ENCODE measurements around the gene ATP5MC2. TPM values are rescaled to one million over a fixed set of nuclear protein-coding genes. Genes with fewer than 3 reads are reported as not detected.
"Not testable (repeated sequence)": the region's sequence is repeated elsewhere in the genome, so short reads cannot be mapped to it uniquely, and the experiment has no call there.

ATP5MC2 gene
- polyA plus RNA-seq (2012; ENCODE audit: missing spikeins) = 687 TPM

DNA sequence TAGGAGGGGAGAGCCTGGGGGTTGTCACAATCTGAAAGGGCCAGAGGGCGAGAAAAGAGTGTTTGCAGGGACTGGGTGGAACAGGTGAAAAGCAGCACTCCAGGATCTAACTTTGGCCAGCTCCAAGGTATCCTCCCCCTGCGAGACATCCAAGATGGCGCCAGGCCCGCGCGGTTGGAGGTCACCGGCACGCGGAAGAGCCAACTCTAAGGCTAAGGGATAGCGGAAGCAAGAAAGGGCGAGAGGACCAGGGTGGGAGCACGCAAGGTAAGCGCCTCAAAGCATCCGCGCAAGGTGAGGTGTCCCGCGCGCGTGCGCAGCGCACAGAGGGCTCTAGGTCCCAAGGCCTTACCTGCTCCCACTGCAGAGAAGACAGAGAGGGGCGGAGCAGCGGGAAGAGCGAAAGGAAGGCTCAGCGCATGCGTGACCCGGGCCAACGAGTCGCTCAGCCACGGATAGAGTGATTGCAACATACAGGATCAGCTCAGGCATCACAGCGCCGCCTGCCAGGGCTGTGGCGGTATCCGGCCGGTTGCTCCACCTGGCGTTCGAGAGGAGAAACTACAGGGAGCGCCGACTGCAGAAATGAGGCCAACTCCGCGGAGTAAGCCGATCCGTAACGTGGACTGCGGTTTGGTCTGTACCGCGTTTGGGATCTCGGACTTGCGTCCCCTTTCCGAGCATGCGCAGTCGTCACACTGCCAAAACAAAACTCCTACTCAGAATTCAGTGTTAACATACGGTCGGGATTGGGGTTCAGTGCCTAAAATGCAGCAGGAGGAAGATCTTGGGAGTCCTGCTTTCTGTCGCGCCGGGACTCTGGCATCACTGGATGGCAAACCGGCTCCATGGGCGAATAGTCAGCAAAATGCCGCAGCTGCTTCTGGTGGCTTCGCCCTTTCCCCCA, at the start of gene ATP5MC2:
ATP5MC2 (minus strand) TSS at position 383 of the 907 bp plus-strand sequence. CDS start 3,469 bp downstream, outside the sequence.
- FAIRE-seq = peak; percentile 98
- DNase-seq (ENCODE audit: insufficient read length) = peak; percentile 91
- TF ChIP-seq POLR2AphosphoS5 (IDR thresholded peaks at IDR 0.05; ENCODE audit: low read depth, low read length) (peak; percentile 97), POLR2A (IDR thresholded peaks at IDR 0.05; ENCODE audit: low read depth, low read length) (peak; percentile 96), TAF1 (IDR thresholded peaks at IDR 0.05; ENCODE audit: borderline replicate concordance, low read depth, low read length) (peak; percentile 97)

GRCh38 chr12:53722450-53723041, 46.7 kb upstream of the ATP5MC2 start:
- no peak for DNase-seq (ENCODE audit: insufficient read length)
- no peak for FAIRE-seq
- TF ChIP-seq TAF1 (IDR thresholded peaks at IDR 0.05; ENCODE audit: borderline replicate concordance, low read depth, low read length) = no peak
- no peak for TF ChIP-seq POLR2A (IDR thresholded peaks at IDR 0.05; ENCODE audit: low read depth, low read length)
- no peak for TF ChIP-seq POLR2AphosphoS5 (IDR thresholded peaks at IDR 0.05; ENCODE audit: low read depth, low read length)

DNA sequence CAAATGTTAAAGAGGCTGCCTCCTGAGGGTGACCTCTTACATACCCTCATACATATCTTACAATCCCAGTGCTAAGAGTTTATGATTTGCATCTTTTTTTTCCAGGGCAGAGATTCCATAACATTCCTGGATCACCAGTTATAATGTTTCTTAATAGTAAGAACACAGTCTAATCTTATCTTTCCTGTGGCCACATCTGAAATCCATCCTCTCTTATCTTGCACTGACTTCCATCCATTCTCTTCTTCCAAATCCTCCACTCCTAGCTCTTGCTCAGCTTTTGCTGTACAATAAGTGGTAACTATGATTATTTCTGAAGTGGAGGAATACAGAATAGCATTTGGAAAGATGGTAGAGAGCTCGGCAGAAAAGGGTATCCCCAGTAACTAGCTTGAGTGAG, 45.1 kb upstream of the ATP5MC2 start:
- FAIRE-seq (no peak), DNase-seq (ENCODE audit: insufficient read length) (no peak)
- TF ChIP-seq TAF1 (IDR thresholded peaks at IDR 0.05; ENCODE audit: borderline replicate concordance, low read depth, low read length) = no peak
- TF ChIP-seq POLR2AphosphoS5 (IDR thresholded peaks at IDR 0.05; ENCODE audit: low read depth, low read length) = no peak
- no peak for TF ChIP-seq POLR2A (IDR thresholded peaks at IDR 0.05; ENCODE audit: low read depth, low read length)

GRCh38 chr12:53719649-53720048, 43.8 kb upstream of the ATP5MC2 start:
- no peak for FAIRE-seq
- TF ChIP-seq TAF1 (IDR thresholded peaks at IDR 0.05; ENCODE audit: borderline replicate concordance, low read depth, low read length) (no peak), POLR2AphosphoS5 (IDR thresholded peaks at IDR 0.05; ENCODE audit: low read depth, low read length) (no peak), POLR2A (IDR thresholded peaks at IDR 0.05; ENCODE audit: low read depth, low read length) (no peak)
- no peak for DNase-seq (ENCODE audit: insufficient read length)

- not testable (repeated sequence) for DNase-seq (ENCODE audit: insufficient read length)
Measured at GRCh38 chr12:53718567-53718966, 42.7 kb upstream of the ATP5MC2 start.

GRCh38 chr12:53717319-53717718, 41.4 kb upstream of the ATP5MC2 start:
- no peak for DNase-seq (ENCODE audit: insufficient read length)
- TF ChIP-seq POLR2AphosphoS5 (IDR thresholded peaks at IDR 0.05; ENCODE audit: low read depth, low read length) = no peak
- TF ChIP-seq TAF1 (IDR thresholded peaks at IDR 0.05; ENCODE audit: borderline replicate concordance, low read depth, low read length) = no peak
- TF ChIP-seq POLR2A (IDR thresholded peaks at IDR 0.05; ENCODE audit: low read depth, low read length) = no peak
- no peak for FAIRE-seq

More at GRCh38 chr12:53718567-53718966, 42.7 kb upstream of the ATP5MC2 start:
- not testable (repeated sequence) for FAIRE-seq

- no peak for TF ChIP-seq POLR2A (IDR thresholded peaks at IDR 0.05; ENCODE audit: low read depth, low read length)
- no peak for TF ChIP-seq POLR2AphosphoS5 (IDR thresholded peaks at IDR 0.05; ENCODE audit: low read depth, low read length)
- TF ChIP-seq TAF1 (IDR thresholded peaks at IDR 0.05; ENCODE audit: borderline replicate concordance, low read depth, low read length) = no peak
- DNase-seq (ENCODE audit: insufficient read length) (no peak), FAIRE-seq (no peak)
Measured at GRCh38 chr12:53714004-53714403, 38.1 kb upstream of the ATP5MC2 start.

DNA sequence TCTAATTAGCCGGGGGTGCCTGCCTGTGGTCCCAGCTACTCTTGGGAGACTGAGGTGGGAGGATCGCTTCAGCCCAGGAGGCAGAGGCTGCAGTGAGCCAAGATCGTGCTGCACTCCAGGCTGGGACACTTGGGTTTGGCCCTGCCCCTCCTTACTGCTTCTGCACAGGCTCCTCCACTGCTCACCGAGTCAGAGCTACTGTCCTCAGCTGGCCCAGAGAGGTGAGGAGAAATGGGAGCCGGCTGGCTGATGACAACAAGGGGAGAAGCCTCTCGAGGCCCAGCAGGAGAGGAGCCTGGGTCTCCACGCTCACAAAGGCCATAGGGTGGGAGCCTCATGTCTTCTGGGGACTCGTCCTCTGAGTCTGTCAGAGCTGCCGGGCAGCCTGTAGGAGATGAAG, 37.6 kb upstream of the ATP5MC2 start:
- no peak for DNase-seq (ENCODE audit: insufficient read length)
- no peak for FAIRE-seq
- TF ChIP-seq POLR2A (IDR thresholded peaks at IDR 0.05; ENCODE audit: low read depth, low read length) (no peak), POLR2AphosphoS5 (IDR thresholded peaks at IDR 0.05; ENCODE audit: low read depth, low read length) (no peak), TAF1 (IDR thresholded peaks at IDR 0.05; ENCODE audit: borderline replicate concordance, low read depth, low read length) (no peak)

DNA sequence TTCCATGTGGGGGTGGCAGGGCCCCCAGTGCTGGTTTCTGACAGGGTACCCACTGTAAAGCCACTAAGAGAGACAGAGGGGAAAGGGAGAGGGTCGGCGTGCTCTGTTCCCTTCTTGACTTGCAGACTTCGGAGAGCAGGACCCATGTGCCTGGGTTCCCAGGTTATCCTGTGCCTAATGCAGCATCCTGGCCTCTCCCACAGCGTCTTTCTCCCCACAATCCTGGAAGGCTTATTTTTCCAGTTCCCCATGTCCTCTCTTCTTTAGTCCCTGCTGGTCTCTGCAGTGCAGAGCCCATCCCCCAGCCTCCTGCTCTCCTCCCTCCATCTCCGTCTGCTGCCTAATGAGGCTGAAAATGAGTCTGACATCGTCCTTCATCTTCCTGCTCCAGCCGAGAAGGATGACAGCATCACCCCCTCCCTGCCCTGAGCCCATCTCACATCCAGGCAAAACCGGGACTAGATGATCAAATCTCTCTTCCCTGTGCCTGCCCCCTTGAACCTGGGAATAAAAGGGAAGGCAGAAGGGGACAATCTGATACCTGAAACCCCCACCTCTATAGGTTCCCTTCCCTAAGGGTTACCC, 36.3 kb upstream of the ATP5MC2 start:
- FAIRE-seq (no peak), DNase-seq (ENCODE audit: insufficient read length) (no peak)
- no peak for TF ChIP-seq TAF1 (IDR thresholded peaks at IDR 0.05; ENCODE audit: borderline replicate concordance, low read depth, low read length)
- no peak for TF ChIP-seq POLR2A (IDR thresholded peaks at IDR 0.05; ENCODE audit: low read depth, low read length)
- TF ChIP-seq POLR2AphosphoS5 (IDR thresholded peaks at IDR 0.05; ENCODE audit: low read depth, low read length) = no peak

GRCh38 chr12:53710091-53710490, 34.2 kb upstream of the ATP5MC2 start:
- DNase-seq (ENCODE audit: insufficient read length) (no peak), FAIRE-seq (no peak)
- TF ChIP-seq POLR2A (IDR thresholded peaks at IDR 0.05; ENCODE audit: low read depth, low read length) = no peak
- TF ChIP-seq POLR2AphosphoS5 (IDR thresholded peaks at IDR 0.05; ENCODE audit: low read depth, low read length) = no peak
- TF ChIP-seq TAF1 (IDR thresholded peaks at IDR 0.05; ENCODE audit: borderline replicate concordance, low read depth, low read length) = no peak

DNA sequence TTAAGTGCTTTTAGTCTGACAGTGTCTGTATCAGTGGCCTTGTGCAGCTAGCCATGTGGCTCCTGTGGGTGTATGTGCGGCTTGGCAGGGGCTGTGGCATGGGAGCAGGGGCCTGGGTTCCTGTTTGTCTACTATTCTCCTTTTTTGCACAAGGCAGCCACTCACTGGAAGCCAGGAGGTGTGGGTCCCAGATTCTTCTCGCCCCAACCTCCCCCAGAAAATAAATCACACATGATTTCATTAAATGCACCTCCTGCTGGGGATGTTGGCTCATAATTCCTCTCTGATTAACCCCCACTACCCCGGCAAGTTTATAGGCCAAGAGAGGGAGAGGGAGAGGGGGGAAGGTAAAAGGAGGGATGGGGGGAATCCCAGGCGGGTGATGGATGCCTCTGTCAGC, 33.8 kb upstream of the ATP5MC2 start:
- no peak for DNase-seq (ENCODE audit: insufficient read length)
- TF ChIP-seq POLR2AphosphoS5 (IDR thresholded peaks at IDR 0.05; ENCODE audit: low read depth, low read length) (no peak), POLR2A (IDR thresholded peaks at IDR 0.05; ENCODE audit: low read depth, low read length) (no peak), TAF1 (IDR thresholded peaks at IDR 0.05; ENCODE audit: borderline replicate concordance, low read depth, low read length) (no peak)
- FAIRE-seq = no peak

Measured in GM12892 (cell line).